GM19193 (cell line): ENCODE results near the gene MAPT.

Experiments
- POLR2A ChIP-seq: IDR thresholded peaks from 4 replicates; pipeline ENCODE4 v1.6.1; 2011; ENCODE audit not compliant: insufficient read depth, insufficient read length; ENCODE audit errors: extremely low read depth

MAPT gene

DNA sequence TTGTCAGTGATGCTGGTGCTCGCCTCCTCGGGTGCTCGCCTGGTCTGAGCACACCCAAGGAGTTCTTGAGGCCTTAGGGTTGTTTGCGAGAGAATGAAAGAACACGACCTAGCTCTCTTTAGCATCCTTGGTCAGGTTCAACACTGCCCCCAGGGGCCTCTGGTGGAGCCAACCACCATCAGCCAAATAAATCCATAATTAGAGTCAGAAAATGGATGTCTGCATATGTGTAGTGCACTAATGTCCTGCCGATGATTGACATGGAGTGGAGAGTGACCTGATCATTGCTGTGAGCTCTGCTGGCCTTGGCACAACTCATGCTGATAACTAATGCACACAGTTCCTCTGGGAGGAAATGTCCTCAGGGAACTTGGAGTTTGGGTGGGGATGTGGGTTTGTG is 96.5 kb downstream of the MAPT start:
- no peak for TF ChIP-seq POLR2A

GRCh38 chr17:45991341-45991740 is 97.0 kb downstream of the MAPT start:
- no peak for TF ChIP-seq POLR2A

- TF ChIP-seq POLR2A = no peak
These were observed 97.8 kb downstream of the MAPT start for GRCh38 chr17:45992175-45992574.

- TF ChIP-seq POLR2A = no peak
These were observed 98.5 kb downstream of the MAPT start for GRCh38 chr17:45992904-45993303.

DNA sequence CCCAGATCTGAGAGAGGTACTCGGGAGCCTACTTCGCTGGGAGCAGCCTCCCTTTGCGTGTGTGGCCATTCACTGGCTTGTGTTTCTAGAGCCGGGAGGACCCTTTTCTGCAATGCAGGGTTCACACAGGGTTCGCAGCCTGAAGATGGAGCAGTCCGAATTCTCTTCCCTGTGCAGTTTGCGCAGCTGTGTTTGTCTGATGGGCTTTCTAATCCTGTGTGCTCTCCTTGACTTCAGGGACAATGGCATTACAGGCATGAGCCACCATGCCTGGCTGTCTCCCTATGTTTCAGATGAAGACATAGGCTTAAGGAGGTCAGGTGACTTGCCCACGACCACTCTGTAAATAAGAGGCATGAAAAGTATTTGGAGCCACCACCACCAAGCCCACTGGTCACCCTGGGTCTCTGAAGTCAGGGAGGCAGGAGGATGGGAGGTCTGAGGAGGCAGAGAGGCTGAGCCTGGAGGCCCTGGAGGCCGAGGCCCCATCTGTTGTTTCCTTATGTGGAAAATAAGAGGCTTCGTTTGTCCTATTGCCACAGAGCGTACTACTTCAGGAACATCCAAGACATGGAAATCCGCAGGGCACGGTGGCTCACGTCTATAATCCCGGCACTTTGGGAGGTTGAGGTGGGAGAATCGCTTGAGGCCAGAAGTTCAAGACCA is 99.7 kb downstream of the MAPT start:
- no peak for TF ChIP-seq POLR2A

GRCh38 chr17:45994987-45995386 is 100.6 kb downstream of the MAPT start:
- no peak for TF ChIP-seq POLR2A

DNA sequence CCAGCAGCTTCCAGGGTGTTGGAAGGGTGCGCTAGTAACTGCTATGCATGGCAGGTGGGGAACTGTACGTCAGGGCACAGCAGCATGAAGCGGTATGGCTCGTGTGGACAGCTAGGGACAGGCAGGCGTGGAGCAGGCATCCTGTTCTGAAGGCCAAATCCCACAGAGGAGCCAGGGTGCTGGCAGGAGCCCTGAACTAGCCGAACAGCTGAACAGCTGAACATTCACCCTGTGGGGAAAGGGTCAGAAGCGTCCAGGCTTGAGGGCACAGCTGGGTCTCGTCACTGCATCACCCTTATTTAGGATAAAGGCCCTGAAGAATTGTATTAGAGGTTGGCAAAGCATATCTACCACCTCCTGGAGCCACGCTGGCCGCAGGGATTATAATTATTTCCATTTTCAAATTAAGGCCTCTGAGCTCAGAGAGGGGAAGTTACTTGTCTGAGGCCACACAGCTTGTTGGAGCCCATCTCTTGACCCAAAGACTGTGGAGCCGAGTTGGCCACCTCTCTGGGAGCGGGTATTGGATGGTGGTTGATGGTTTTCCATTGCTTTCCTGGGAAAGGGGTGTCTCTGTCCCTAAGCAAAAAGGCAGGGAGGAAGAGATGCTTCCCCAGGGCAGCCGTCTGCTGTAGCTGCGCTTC is 101.4 kb downstream of the MAPT start:
- no peak for TF ChIP-seq POLR2A

DNA sequence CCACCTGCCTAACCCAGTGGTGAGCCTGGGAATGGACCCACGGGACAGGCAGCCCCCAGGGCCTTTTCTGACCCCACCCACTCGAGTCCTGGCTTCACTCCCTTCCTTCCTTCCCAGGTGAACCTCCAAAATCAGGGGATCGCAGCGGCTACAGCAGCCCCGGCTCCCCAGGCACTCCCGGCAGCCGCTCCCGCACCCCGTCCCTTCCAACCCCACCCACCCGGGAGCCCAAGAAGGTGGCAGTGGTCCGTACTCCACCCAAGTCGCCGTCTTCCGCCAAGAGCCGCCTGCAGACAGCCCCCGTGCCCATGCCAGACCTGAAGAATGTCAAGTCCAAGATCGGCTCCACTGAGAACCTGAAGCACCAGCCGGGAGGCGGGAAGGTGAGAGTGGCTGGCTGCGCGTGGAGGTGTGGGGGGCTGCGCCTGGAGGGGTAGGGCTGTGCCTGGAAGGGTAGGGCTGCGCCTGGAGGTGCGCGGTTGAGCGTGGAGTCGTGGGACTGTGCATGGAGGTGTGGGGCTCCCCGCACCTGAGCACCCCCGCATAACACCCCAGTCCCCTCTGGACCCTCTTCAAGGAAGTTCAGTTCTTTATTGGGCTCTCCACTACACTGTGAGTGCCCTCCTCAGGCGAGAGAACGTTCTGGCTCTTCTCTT is 102.1 kb downstream of the MAPT start:
- no peak for TF ChIP-seq POLR2A

- TF ChIP-seq POLR2A = no peak
These were observed 102.8 kb downstream of the MAPT start for GRCh38 chr17:45997166-45997565.

- TF ChIP-seq POLR2A = no peak
These were observed 103.3 kb downstream of the MAPT start for GRCh38 chr17:45997624-45998023.

- TF ChIP-seq POLR2A = no peak
These were observed 104.9 kb downstream of the MAPT start, which contains the start of gene STH for GRCh38 chr17:45998987-45999899. Gene STH, plus strand, starts transcription at chr17:45999250. Its CDS starts 30 bp downstream, at chr17:45999280.

GRCh38 chr17:45999900-46000290 is 105.5 kb downstream of the MAPT start:
- TF ChIP-seq POLR2A = no peak

- TF ChIP-seq POLR2A = no peak
These were observed 105.9 kb downstream of the MAPT start for GRCh38 chr17:46000292-46000691.

GRCh38 chr17:46000757-46001156 is 106.4 kb downstream of the MAPT start:
- no peak for TF ChIP-seq POLR2A
